ENCODE measurements around the gene CLIP4.
"Not testable (repeated sequence)": the region's sequence is repeated elsewhere in the genome, so short reads cannot be mapped to it uniquely, and the experiment has no call there.

CLIP4 gene

GRCh38 chr2:29100564-29100963 is 14.7 kb upstream of the CLIP4 start:
- DNase-seq = no peak

- DNase-seq = no peak
Observed at GRCh38 chr2:29104688-29105087, 10.5 kb upstream of the CLIP4 start.

- no peak for DNase-seq
Observed at GRCh38 chr2:29105375-29105774, 9.8 kb upstream of the CLIP4 start.

- DNase-seq = no peak
Observed at GRCh38 chr2:29106256-29106655, 9.0 kb upstream of the CLIP4 start.

GRCh38 chr2:29106980-29107388 is 8.2 kb upstream of the CLIP4 start:
- DNase-seq = no peak

- not testable (repeated sequence) for DNase-seq
Observed at GRCh38 chr2:29107547-29107946, 7.7 kb upstream of the CLIP4 start.

GRCh38 chr2:29108225-29108624 is 7.0 kb upstream of the CLIP4 start:
- DNase-seq = no peak

GRCh38 chr2:29109246-29109645 is 6.0 kb upstream of the CLIP4 start:
- DNase-seq = no peak

GRCh38 chr2:29110916-29111535 is 4.2 kb upstream of the CLIP4 start:
- no peak for DNase-seq

GRCh38 chr2:29112379-29112778 is 2.8 kb upstream of the CLIP4 start:
- DNase-seq = no peak

GRCh38 chr2:29113027-29113686 is 2.1 kb upstream of the CLIP4 start:
- DNase-seq = no peak

- DNase-seq = no peak
Observed at GRCh38 chr2:29113891-29114321, 1.3 kb upstream of the CLIP4 start.

- DNase-seq = no peak
Observed at GRCh38 chr2:29114586-29114945, 649 bp upstream of the CLIP4 start.

- no peak for DNase-seq
Observed at GRCh38 chr2:29115797-29116781, 874 bp downstream of the CLIP4 start.

GRCh38 chr2:29117636-29118303 is 2.6 kb downstream of the CLIP4 start:
- DNase-seq = no peak

- no peak for DNase-seq
Observed at GRCh38 chr2:29119211-29119610, 4.0 kb downstream of the CLIP4 start.

GRCh38 chr2:29120846-29121245 is 5.6 kb downstream of the CLIP4 start:
- DNase-seq = no peak

GRCh38 chr2:29123617-29124349 is 8.6 kb downstream of the CLIP4 start:
- no peak for DNase-seq

GRCh38 chr2:29124504-29124903 is 9.3 kb downstream of the CLIP4 start:
- no peak for DNase-seq

GRCh38 chr2:29129586-29130281 is 14.5 kb downstream of the CLIP4 start:
- no peak for DNase-seq

- DNase-seq = no peak
Observed at GRCh38 chr2:29130295-29130694, 15.1 kb downstream of the CLIP4 start.

- no peak for DNase-seq
Observed at GRCh38 chr2:29134933-29135332, 19.7 kb downstream of the CLIP4 start.
